Renal cortical epithelial cell (primary cell): ENCODE data around the gene GAB3. TPM values are rescaled to one million over a fixed set of nuclear protein-coding genes. Genes with fewer than 3 reads are reported as not detected.
"Not testable (repeated sequence)": the region's sequence is repeated elsewhere in the genome, so short reads cannot be mapped to it uniquely, and the experiment has no call there.

Experiments used
- DNase-seq: peaks from one replicate; pipeline ENCODE4 v3.0.0-alpha.2; 2011; ENCODE audit warnings: low read depth
- total RNA-seq: library from RNA; depleted of rRNA; stranded (reverse); fragments of >200 nt; gene quantifications from 2 replicates; pipeline ENCODE4 v1.2.3, GENCODE V29; 2014

Gene GAB3
- total RNA-seq, 1 donor from 2014 or later: 0.70 TPM

DNA sequence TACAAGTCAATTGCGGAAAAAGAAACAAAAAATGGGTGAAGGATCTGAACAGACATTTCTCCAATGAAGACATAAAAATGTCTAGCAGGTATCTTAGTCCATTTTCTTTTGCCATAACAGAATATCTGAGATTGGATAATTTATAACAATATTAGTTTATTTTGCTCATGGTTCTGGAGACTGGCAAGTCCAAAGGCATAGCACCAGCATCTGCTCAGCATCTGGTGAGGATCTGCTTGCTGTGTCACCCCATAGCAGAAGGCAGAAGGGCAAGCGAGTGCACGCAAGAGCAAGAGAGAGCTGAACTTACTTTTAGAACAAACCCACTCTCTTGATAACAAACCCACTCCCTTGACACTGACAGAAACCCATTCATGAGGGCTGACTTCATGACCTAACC lies 29.7 kb downstream of the GAB3 start:
- no peak for DNase-seq

DNA sequence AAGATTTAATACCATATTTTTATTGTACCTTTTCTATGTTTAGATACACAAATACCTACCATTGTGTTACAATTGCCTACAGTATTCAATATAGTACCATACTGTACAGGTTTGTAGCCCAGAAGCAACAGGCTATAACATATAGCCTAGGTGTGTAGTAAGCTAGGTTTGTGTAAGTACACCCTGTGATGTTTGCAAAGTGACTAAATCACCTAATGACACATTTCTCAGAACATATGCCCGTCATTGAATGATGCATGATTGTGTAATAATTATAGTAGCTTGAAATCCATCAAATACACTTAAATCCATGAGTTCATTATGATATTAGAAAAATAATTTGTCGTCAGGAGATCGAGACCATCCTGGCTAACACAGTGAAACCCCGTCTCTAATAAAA lies 30.8 kb downstream of the GAB3 start:
- no peak for DNase-seq

DNA sequence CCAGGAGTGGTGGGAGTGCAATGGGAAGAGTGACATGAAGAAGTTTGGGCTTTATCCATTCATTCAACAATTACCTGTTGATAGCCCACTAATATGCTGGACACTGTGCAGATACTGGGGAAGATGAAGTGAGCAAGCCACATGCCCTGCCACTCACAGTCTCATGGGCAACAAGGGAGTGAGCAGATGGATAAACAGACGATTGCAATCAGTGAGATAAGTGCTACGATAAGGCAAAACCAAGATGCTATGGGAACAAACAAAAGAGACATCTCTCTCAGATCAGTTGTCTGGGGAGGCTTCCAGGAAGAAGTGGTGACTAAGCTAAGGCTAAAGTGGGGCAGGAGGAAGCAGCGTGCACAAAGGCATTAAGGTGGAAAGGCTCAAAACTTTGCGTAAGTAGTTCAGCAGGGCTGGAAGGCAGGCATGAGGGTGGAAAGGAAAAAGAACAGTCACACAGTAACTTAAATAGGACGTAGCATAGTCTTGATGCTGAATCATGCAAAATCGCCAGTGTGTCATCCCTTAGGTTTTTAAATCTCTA lies 31.7 kb downstream of the GAB3 start:
- DNase-seq: peak; percentile 72

DNA sequence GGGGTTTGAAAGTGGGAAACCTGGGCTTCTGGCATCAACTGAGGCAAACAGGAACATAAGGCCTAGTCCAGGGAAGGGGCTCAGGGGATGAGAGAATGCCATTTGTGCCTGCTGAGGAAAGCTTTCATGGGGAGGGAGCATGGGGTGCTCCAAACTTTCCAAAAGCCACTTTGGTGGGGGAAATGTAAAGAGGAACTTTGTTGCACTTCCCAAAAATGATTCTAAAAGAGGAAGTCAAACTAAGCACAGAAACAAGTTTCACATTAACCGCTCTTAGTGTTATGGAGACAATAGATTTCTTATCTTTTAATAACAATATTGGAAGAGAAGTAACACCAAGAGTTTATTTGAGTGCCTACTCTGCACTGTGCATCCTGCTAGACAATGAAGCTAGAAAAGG lies 32.3 kb downstream of the GAB3 start:
- DNase-seq: no peak

DNA sequence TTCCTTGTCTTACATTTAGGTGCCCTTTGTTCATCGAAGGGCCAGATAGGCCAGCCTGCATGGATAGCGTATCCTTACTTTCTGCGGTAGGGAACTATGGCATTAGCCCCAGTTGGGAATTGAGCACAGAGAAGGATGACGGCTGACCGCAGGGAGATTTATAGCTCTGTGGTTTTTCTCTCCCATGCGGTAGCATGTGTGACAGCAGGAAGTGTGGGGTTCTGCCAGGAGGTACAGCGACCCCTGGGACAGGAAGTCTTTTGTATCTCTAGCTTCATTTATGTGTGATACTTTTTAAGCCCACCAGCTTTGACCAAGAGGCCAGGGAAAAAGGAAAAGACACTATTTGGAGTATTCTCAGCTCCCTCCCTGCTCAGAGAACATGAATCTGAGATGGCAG lies 33.1 kb downstream of the GAB3 start:
- DNase-seq: no peak

DNA sequence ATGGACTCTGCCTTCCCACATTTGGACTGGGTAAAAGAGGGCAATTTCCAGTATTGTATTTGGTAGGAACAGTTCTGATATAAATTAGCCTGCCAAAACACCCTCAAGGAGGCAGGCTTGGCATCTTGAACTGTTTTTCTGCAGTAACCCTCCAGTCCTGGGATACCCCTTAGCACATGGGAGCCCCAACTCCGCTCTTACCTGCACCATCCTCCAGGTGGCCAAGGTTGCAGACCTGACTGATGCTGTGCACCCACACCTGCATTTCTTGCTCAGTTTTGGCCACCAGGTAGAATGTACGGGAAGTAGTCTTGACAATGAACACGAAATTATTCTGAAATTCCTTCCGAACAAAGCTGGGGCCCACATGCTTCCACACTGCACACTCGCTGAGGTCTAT lies 35.1 kb downstream of the GAB3 start:
- no peak for DNase-seq

DNA sequence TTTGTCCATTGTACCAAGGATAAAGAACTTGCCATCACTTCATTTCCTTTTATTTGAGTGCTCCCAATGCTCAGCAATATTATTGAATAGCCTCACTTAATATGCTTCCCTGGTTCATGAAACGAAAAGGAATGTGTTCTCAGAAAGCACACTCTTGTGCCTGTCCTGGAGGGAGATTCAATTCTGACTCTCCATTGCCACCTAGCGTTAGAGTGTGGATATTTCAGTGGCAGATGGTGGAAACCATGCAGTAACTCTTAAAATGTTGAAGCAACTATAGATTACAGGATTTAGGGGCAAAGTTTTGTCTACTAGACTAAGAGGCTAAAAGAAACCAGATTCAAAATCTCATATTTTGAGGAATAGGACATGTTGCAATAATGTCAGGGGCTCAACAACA lies 36.0 kb downstream of the GAB3 start:
- peak; percentile 41 for DNase-seq

DNA sequence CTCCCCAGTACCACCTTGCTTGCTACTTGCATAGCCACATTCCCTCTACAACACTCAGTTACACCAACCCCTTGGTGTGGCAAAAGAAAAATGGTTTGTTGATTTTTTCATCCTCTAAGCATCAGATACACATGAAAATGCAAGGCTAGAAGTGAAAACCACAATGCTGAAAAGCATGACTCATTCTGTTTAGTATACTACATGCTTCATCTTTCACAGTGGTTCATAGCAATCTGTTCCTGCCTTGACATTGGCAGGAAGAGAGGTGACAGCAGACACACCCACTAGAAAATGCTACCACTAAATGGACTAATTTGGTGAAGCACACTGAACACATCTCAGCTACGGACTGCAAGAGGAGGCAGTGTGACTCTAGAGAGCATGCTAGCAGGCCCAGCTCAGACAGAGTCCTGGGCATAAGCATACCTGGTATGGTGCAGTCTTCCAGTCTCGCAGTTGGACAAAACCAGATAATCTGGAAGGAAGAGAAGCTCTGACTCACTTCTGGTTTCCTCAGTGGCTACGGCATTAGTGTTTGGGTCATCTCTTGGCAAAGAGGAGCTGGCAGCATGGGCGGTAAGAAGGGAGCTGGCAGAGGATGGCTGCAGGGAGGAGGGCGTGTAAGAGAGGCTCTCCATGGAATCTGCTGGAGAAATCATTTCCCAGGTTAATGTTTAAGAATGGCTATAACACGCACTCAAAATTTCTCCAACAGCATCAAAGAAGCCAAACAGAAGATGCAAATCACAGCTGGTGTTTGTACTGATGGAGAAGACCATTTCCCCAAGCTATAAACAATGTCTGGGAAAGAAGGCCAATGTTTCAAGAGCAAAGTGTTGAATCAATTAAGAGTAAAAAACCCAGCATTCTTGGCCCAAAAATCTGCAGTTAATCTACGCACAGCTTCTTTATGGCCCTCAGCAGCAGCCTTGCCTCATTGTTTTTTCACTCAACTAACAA lies 37.8 kb downstream of the GAB3 start:
- peak; percentile 79 for DNase-seq

DNA sequence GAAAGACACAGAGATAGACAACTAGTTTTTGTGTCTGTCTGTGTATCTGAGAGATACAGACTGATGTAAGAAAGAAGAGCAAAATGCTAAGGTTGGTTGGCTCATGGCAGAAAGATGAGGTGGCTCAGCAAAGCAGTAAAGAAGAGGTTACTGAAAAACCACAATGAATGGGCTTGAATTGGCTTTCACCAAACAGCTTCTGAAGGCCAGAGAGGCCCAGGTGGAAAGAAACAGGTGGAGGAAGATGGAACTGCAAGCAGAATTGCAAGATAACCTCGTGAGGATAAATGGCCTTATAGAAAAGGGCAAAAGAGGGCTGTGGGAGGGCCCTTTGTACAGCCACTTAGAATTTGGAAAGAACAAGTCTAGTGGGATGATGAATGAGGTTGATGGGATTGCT lies 39.6 kb downstream of the GAB3 start:
- no peak for DNase-seq

DNA sequence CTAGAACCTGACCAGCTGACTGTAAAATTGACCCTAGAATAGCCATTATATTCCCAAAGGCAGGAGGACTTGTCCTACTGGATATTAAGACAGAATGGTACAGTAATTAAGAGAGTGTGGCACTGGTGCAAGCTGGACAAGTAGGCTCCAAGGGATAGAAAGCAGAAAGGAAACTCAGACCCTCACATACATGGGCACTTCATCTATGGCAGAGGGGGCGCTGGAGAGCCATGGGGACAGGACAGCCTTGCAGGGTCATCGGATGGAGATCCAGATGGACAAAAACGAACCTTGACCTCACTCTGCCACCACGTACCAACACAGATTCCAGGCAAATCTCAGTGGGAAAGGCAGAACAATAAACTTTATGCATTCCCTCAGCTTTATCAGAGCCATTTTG lies 40.6 kb downstream of the GAB3 start:
- no peak for DNase-seq

DNA sequence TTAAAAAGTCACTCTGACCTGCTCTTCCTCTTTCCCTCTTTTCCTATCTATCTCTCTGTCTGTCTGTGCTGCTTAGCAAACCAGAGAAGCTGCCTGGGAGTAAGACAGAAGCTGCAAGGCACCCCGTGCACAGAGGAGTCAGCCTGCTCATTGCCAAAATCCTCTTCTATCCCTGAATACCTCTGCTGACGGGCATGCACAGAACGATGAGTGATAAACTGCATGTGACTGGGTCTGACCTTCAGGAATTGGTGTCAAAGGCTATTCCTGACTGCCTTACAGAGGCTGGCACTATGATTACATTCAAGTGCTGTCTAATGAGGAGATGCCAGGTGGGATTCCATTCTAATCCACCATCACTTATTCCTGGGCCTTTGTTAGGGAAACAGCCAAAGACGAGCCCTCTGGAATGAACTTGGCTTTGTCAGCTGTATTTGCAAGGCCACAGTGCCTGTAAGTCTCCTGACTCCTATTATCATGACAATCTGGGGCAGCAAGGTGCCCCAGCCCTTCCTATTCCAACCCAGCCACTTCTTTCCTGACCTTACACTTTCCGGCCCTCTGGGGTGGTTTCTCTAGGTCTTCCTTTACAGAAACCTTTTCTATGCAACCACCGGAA lies 52.1 kb downstream of the GAB3 start:
- no peak for DNase-seq

DNA sequence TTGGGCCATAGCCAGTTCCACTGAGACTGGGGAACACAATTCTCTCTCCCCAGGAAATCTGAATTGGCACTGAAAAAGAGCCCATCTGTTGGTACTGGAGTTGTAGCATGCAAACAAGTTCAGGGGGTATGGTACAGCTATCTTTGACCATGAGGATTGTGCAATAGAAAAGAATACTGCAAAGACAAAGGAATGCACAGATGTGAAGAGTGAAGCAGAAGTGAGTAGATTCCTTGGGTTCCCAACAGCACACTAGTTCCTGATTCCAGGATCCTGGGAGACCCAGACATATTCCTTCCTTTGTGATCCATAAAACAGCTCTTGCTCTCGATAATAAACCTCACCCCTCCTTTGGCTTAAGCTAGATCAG lies 54.2 kb downstream of the GAB3 start:
- DNase-seq: no peak

DNA sequence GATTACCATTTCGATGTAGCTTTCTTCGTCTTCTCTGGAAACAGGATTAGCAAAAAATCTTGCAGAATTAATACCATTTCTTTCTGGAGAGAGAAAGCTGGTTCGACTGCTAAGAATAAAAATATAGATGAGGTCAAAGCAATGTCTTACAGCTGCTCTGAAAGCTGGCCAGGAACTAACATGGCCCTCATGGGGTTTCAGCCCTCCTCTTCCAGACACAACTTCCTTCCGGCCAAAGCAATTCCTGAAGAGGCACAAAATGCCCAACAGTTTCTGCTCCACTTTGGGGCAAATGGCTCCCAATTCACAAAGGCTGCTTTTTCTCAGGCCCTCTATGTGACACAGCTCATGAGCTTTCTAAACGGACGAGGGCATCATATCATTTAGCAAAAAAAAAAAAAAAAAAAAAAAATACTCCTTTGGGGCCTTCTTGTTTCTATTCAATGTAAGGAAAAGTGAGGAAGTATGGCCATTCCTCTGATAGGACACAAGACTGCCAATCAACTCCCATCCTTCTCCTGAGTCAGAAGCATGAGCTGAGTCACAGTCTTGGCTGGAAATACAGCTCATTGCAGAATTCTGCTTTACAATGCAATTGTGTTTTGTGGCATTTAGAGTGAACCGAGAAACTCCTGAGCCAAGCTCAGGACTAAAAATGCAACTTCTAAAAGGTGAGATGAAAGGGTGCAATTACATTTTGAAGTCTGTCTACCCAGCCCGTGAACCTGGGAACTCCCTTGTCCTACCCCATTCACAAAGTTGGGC lies 54.8 kb downstream of the GAB3 start:
- peak; percentile 48 for DNase-seq

DNA sequence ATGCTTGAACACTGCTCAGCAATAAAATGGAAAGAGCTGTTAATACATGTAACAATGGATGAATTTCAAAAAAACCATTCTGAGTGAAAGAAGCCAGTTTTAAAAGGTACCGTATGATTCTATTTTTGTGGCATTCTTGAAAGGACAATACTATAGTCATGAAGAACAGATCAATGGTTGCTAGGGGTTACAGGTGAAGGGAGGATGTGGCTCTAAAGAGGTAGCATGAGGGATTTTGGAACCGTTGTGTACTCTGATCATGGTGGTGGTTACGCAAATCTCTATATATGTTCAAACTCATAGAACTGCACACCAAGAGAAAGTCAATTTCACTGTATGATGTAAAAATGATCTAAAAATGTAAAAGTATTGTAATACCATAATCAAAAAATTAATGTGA lies 57.5 kb downstream of the GAB3 start:
- no peak for DNase-seq

DNA sequence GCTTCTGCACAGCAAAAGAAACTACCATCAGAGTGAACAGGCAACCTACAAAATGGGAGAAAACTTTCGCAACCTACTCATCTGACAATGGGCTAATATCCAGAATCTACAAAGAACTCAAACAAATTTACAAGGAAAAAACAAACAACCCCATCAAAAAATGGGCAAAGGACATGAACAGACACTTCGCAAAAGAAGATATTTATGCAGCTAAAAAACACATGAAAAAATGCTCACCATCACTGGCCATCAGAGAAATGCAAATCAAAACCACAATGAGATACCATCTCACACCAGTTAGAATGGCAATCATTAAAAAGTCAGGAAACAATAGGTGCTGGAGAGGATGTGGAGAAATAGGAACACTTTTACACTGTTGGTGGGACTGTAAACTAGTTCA lies 60.4 kb downstream of the GAB3 start:
- not testable (repeated sequence) for DNase-seq

DNA sequence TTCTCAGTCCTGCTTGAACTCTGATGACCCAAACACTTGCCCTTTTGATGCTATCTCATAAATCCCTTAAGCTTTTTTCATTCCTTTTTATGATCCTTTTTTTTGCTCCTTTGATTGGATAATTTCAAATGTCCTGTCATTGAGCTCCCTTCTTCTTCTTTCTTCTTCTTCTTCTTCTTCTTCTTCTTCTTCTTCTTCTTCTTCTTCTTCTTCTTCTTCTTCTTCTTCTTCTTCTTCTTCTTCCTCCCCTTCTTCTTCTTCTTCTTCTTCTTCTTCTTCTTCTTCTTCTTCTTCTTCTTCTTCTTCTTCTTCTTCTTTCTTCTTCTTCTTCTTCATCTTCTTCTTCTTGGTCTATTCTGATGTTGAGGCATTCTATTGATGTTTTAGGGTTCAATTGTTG lies 78.8 kb downstream of the GAB3 start:
- not testable (repeated sequence) for DNase-seq

DNA sequence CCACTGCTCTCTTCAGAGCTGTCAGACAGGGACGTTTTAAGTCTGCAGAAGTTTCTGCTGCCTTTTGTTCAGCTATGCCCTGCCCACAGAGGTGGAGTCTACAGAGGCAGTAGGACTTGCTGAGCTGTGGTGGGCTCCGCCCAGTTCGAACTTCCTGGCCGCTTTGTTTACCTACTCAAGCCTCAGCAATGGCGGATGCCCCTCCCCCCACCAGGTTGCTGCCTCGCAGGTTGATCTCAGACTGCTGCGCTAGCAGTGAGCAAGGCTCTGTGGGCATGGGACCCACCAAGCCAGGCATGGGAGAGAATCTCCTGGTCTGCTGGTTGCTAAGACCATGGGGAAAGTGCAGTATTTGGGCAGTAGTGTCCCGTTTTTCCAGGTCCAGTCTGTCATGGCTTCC lies 80.0 kb downstream of the GAB3 start:
- not testable (repeated sequence) for DNase-seq

DNA sequence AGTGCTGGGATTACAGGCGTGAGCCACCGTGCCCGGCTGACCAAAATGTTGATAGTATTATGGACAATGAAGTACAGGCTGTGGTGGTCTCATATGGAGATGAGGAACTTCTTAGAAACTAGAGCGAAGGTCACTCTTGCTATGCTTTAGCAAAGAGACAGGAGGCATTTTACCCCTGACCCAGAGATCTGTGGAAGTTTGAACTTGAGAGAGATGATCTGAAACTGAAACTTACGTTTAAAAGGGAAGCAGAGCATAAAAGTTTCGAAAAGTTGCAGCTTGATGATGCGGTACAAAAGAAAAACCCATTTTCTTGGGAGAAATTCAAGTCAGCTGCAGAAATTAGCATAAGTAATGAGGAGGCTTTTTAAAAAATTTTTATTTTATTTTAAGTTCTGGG lies 89.0 kb downstream of the GAB3 start:
- no peak for DNase-seq

DNA sequence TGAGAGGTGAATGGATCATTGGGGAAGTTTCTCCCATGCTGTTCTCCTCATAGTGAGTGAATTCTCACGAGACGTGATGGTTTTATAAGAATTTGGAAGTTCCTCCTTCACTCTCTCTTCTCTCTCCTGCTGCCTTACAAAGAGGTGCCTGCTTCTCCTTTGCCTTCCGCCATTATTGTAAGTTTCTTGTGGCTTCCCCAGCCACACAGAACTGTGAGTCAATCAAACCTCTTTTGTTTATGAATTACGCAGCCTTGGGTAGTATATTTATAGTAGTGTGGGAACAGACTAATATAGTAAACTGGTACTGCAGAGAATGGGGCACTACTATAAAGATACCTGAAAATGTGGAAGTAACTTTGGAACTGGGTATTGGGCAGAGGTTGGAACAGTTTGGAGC lies 89.7 kb downstream of the GAB3 start:
- DNase-seq: no peak

DNA sequence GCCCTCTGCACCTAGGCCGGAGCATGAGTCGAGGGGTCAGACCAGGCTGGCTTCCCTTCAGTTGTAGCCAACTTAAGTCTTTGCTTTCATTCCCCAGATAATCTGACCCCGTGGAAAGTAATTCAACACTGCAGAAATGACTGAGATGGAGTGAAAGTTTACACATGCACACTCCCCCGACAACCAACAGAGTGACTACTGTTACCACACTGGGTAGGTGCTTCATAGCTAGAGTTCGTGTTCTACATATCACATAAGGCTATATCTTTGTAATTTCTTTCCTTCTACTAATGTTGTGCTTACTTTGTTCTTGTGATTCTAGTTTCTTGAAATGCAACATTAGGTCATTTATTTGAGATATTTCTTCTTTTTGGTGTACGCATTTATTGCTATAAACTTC lies 90.3 kb downstream of the GAB3 start:
- DNase-seq: no peak

DNA sequence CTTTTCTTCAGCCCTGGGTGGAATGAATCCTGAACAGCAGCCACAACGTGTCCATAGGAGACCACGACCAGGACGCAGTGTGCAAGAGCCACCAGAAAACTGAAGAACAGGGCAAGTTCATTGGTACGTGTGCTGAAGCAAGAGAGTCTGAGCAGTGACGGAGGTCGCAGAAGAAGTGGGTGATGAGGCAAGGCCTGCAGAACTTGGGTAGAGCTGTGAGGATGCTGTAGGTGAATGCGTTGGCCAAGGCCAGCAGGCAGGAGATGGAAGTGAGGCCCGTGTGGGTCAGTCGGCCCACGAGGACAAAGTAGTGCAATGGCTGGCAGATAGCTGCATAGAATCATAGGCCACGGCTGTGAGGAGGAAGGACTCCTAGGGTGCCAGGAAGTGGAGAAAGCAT lies 91.9 kb downstream of the GAB3 start:
- no peak for DNase-seq

DNA sequence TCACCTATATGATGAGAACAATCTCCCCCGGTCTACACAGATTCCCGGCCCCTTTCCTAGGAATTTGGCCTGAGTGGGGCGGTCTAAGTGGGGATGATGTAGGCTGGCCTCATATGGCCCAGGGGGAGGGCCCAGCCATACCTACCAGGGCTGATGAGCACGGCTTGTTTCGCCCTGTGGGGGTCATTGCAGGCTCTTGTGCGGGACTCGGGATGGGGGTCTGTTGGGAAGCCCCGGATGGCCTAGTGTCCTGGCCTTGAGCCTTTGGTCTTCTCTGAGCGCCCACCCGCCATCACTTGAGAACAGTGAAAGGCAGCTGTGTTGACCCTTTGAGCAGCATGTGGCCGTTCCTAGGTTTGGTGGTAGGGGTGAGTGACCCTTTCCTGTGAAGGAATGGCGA lies 92.7 kb downstream of the GAB3 start:
- no peak for DNase-seq
